GM19099 (cell line): ENCODE results near the gene TTC27.

Experiments used
- POLR2A ChIP-seq: IDR thresholded peaks from 3 replicates; pipeline ENCODE4 v1.6.1; 2011; ENCODE audit warnings: low read depth; ENCODE audit not compliant: insufficient read length; ENCODE audit errors: extremely low read depth

TTC27 gene

GRCh38 chr2:32838418-32838817, 210.6 kb downstream of the TTC27 start:
- TF ChIP-seq POLR2A, result no peak

GRCh38 chr2:32838949-32839348, 211.1 kb downstream of the TTC27 start:
- TF ChIP-seq POLR2A, result no peak

GRCh38 chr2:32841931-32842898, 214.4 kb downstream of the TTC27 start:
- TF ChIP-seq POLR2A, result no peak

- TF ChIP-seq POLR2A, result no peak
Observed at GRCh38 chr2:32843699-32844098, 215.8 kb downstream of the TTC27 start.

- no peak for TF ChIP-seq POLR2A
Observed at GRCh38 chr2:32844253-32844652, 216.4 kb downstream of the TTC27 start.

- no peak for TF ChIP-seq POLR2A
Observed at GRCh38 chr2:32847734-32848133, 219.9 kb downstream of the TTC27 start.

GRCh38 chr2:32849456-32850194, 221.8 kb downstream of the TTC27 start:
- TF ChIP-seq POLR2A, result no peak

GRCh38 chr2:32851777-32852439, 224.1 kb downstream of the TTC27 start:
- TF ChIP-seq POLR2A, result no peak

GRCh38 chr2:32852856-32853255, 225.0 kb downstream of the TTC27 start:
- TF ChIP-seq POLR2A, result no peak

GRCh38 chr2:32856891-32857290, 229.0 kb downstream of the TTC27 start:
- TF ChIP-seq POLR2A, result no peak

- no peak for TF ChIP-seq POLR2A
Observed at GRCh38 chr2:32858713-32859112, 230.9 kb downstream of the TTC27 start.

GRCh38 chr2:32860385-32860784, 232.5 kb downstream of the TTC27 start:
- TF ChIP-seq POLR2A, result no peak

- TF ChIP-seq POLR2A, result no peak
Observed at GRCh38 chr2:32862269-32863055, 234.6 kb downstream of the TTC27 start.

- no peak for TF ChIP-seq POLR2A
Observed at GRCh38 chr2:32863326-32863725, 235.5 kb downstream of the TTC27 start.
